GM12874 (cell line): ENCODE results near the gene METTL8.

Source experiments
- CTCF ChIP-seq: IDR thresholded peaks from 2 replicates; pipeline ENCODE4 v1.5.1; 2011; ENCODE audit warnings: low read depth, mild to moderate bottlenecking, control low read depth, low read length, moderate library complexity; ENCODE audit not compliant: insufficient read depth

The METTL8 gene

GRCh38 chr2:171287036-171287571 is 146.7 kb downstream of the METTL8 start:
- TF ChIP-seq CTCF = no peak

DNA sequence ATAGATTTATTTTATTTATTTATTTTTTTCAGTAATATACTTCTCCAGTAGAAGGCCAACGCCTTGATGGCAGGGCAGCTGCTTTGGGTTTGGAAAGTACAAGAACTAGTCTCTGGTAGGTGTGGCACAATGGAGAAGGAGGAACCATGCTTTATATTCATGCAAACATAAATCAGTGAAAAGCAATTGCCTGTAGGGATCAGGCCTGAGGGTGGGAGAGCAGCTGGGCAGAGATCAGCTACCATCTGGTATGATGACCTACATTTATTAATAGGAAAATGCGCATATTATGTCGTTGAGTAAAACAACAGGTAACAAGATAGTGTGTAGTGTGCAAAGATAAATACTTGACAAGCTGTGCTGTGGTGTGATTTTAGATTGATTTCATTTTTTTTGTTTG is 152.7 kb downstream of the METTL8 start:
- TF ChIP-seq CTCF = no peak

GRCh38 chr2:171279983-171280790 is 153.6 kb downstream of the METTL8 start:
- no peak for TF ChIP-seq CTCF

DNA sequence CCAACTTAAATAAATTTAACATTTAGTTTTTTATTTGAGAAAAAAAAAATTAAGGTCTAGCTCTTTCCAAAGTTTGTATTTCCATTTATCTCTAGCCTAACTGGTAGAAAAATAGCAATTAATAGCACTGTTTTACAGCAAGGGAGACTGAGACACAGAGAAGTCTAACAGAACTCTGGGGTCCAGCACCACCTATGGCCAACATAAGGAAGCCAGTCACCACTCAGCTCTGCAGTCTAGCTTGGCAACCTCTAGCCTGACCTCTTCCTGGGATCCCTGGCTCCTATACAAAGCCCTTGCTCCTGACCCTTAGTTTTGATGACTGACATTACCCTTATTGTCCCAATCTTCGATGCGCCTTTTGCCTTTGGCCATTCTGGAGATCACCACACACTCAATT is 159.0 kb downstream of the METTL8 start:
- no peak for TF ChIP-seq CTCF

- TF ChIP-seq CTCF = no peak
Measured at GRCh38 chr2:171271971-171272436, 161.8 kb downstream of the METTL8 start.

DNA sequence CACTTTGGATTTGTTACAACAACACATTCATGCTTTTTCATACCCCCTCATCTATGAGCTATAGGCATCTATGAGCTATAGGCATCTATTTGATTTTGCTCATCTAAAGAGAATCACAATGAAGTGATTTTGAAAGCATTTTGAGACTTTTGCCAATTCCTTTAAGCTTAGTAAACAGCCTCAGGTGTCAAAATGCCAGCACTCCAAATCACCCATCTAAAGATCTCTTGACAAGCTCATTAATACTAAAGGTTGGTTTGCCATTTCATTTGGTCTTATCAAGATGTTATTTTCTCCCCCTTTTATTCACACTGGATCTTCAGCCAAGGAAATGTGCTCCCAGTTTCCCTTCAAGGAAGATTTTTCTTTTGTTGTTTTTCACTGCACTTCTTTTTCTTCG is 162.4 kb downstream of the METTL8 start:
- TF ChIP-seq CTCF = no peak

GRCh38 chr2:171267855-171268629 is 165.7 kb downstream of the METTL8 start:
- TF ChIP-seq CTCF = no peak
